Measurements from ENCODE around the gene GKN2. TPM values are rescaled to one million over a fixed set of nuclear protein-coding genes. Genes with fewer than 3 reads are reported as not detected.

The GKN2 gene
- total and polyA plus RNA-seq, 2 donors (not counting 1 experiment from before 2014, with no cell fraction given): not detected

- Histone ChIP-seq H3K9me3 (ENCODE audit: control extremely low read depth in 1 of 3, control insufficient read depth in 2 of 3, insufficient read depth in 1 of 3, low read length in 2 of 3) (peaks cover 0 to 1% (median 0%) of the 10 kb centered on the region in 3 donors), H3K4me1 (ENCODE audit: control insufficient read depth in 2 of 2, insufficient read depth in 2 of 2, low read length in 2 of 2) (no peaks in the 10 kb centered on the region), H3K4me2 (replicated peaks; ENCODE audit: low read depth, low read length, poor library complexity, severe bottlenecking) (no peak overlapping the region), H3K4me3 (ENCODE audit: control extremely low read depth in 1 of 5, extremely low read depth in 1 of 5, insufficient read depth in 1 of 5, low read depth in 2 of 5, low read length in 4 of 5) (no peak overlapping the region), H3K36me3 (replicated peaks in 1 of 2; ENCODE audit: control extremely low read depth in 1 of 2, control insufficient read depth in 1 of 2, extremely low read depth in 1 of 2, insufficient read depth in 2 of 2, low read length in 1 of 2) (no peaks in the 10 kb centered on the region), H3K79me2 (ENCODE audit: control insufficient read depth, insufficient read depth, low read length) (no peaks in the 10 kb centered on the region), H3K27me3 (replicated peaks in 1 of 4; ENCODE audit: control extremely low read depth in 1 of 4, control insufficient read depth in 3 of 4, insufficient read depth in 4 of 4, low read length in 3 of 4) (peaks cover 0 to 9% (median 5%) of the 10 kb centered on the region in 4 experiments), H3K27ac (ENCODE audit: low read length in 2 of 2) (no peak overlapping the region), H4K20me1 (ENCODE audit: control insufficient read depth, insufficient read depth, low read length, poor library complexity, severe bottlenecking) (no peaks in the 10 kb centered on the region), H3K9ac (ENCODE audit: low read length) (no peak overlapping the region), H2AFZ (ENCODE audit: insufficient read depth, low read depth, low read length, poor library complexity, severe bottlenecking) (no peak overlapping the region)
- Mint-ChIP-seq H3K4me1 (no peaks in the 10 kb centered on the region), H3K27ac (no peak overlapping the region), H3K27me3 (peaks cover 9% of the 10 kb centered on the region), H3K9me3 (ENCODE audit: insufficient read depth) (no peaks in the 10 kb centered on the region), H3K4me3 (no peak overlapping the region)
- intact Hi-C loops (cut with micrococcal nuclease): no loop called here
- POLR2A ChIA-PET: no interaction called here
- CTCF ChIA-PET: no interaction called here
- TF ChIP-seq CTCF (IDR thresholded peaks at IDR 0.05) (no peak), EZH2 (IDR thresholded peaks at IDR 0.05; ENCODE audit: borderline replicate concordance, insufficient read depth, low read depth, low read length, poor library complexity, severe bottlenecking) (no peak)
- DNase-seq: no peak
- no peak for ATAC-seq (ENCODE audit: low read depth)
- 89% methylated on average over 2 of the region's 5 CpGs for WGBS (ENCODE audit: insufficient coverage)
These were observed 19.0 kb upstream of the GKN2 start for GRCh38 chr2:68971591-68972231.

GRCh38 chr2:68970566-68971265, 18.0 kb upstream of the GKN2 start:
- TF ChIP-seq EZH2 (IDR thresholded peaks at IDR 0.05; ENCODE audit: borderline replicate concordance, insufficient read depth, low read depth, low read length, poor library complexity, severe bottlenecking) (no peak), CTCF (IDR thresholded peaks at IDR 0.05) (no peak)
- H3K27ac Mint-ChIP-seq: no peak overlapping the region
- Histone ChIP-seq H3K9ac (ENCODE audit: low read length) (no peak overlapping the region), H3K27ac (ENCODE audit: low read length in 2 of 2) (no peak overlapping the region), H3K4me1 (ENCODE audit: control insufficient read depth in 2 of 2, insufficient read depth in 2 of 2, low read length in 2 of 2) (no peaks in the 10 kb centered on the region), H3K27me3 (replicated peaks in 1 of 4; ENCODE audit: control extremely low read depth in 1 of 4, control insufficient read depth in 3 of 4, insufficient read depth in 4 of 4, low read length in 3 of 4) (peaks cover 0 to 9% (median 3%) of the 10 kb centered on the region in 4 experiments), H3K9me3 (ENCODE audit: control extremely low read depth in 1 of 3, control insufficient read depth in 2 of 3, insufficient read depth in 1 of 3, low read length in 2 of 3) (peaks cover 0 to 1% (median 0%) of the 10 kb centered on the region in 3 donors), H3K36me3 (replicated peaks in 1 of 2; ENCODE audit: control extremely low read depth in 1 of 2, control insufficient read depth in 1 of 2, extremely low read depth in 1 of 2, insufficient read depth in 2 of 2, low read length in 1 of 2) (no peaks in the 10 kb centered on the region), H3K79me2 (ENCODE audit: control insufficient read depth, insufficient read depth, low read length) (no peaks in the 10 kb centered on the region), H4K20me1 (ENCODE audit: control insufficient read depth, insufficient read depth, low read length, poor library complexity, severe bottlenecking) (no peaks in the 10 kb centered on the region), H2AFZ (ENCODE audit: insufficient read depth, low read depth, low read length, poor library complexity, severe bottlenecking) (no peak overlapping the region), H3K4me3 (ENCODE audit: control extremely low read depth in 1 of 5, extremely low read depth in 1 of 5, insufficient read depth in 1 of 5, low read depth in 2 of 5, low read length in 4 of 5) (no peak overlapping the region), H3K4me2 (replicated peaks; ENCODE audit: low read depth, low read length, poor library complexity, severe bottlenecking) (no peak overlapping the region)
- intact Hi-C loops (cut with micrococcal nuclease): no loop called here
- ATAC-seq (ENCODE audit: low read depth) (no peak), DNase-seq (no peak)
- H3K4me3 Mint-ChIP-seq: no peak overlapping the region
- H3K27me3 Mint-ChIP-seq: peaks cover 9% of the 10 kb centered on the region
- 100% methylated on average over 1 of the region's 8 CpGs for WGBS (ENCODE audit: insufficient coverage)
- no peaks in the 10 kb centered on the region for H3K4me1 Mint-ChIP-seq
- ChIA-PET POLR2A (interaction anchor here (0.6 kb wide), 1 partner anchor 1136 kb away, joined by 4 read pairs; no protein-coding TSS in a partner anchor), CTCF (no interaction called here)
- H3K9me3 Mint-ChIP-seq (ENCODE audit: insufficient read depth): no peaks in the 10 kb centered on the region

All from B cell (primary cell).